Thymus (tissue), 11 donors: ENCODE measurements around the gene GRM4. TPM values are rescaled to one million over a fixed set of nuclear protein-coding genes. Genes with fewer than 3 reads are reported as not detected.

ENCODE experiments used
- DNase-seq, 9 donors: peaks; one replicate each; pipeline ENCODE4 v3.0.0-alpha.2; 2013; ENCODE audit warnings: low spot score in 9 of 9, low read depth in 6 of 9, missing footprints in 1 of 9
- H3K27ac ChIP-seq, 2 donors: one replicate each; pipeline ENCODE4 v1.5.1; 2013; ENCODE audit warnings: control low read depth in 1 of 2, low read depth in 1 of 2, low read length in 1 of 2, mild to moderate bottlenecking in 1 of 2, moderate library complexity in 1 of 2
- H3K27me3 ChIP-seq, 2 donors: one replicate each; pipeline ENCODE4 v1.5.1; 2013; ENCODE audit warnings: low read length in 1 of 2; ENCODE audit not compliant: control insufficient read depth in 2 of 2, insufficient read depth in 1 of 2
- H3K36me3 ChIP-seq, 2 donors: one replicate each; pipeline ENCODE4 v1.5.1; 2013; ENCODE audit warnings: low read length in 1 of 2, mild to moderate bottlenecking in 1 of 2, moderate library complexity in 1 of 2; ENCODE audit not compliant: control insufficient read depth in 2 of 2, insufficient read depth in 2 of 2
- H3K4me1 ChIP-seq, 2 donors: one replicate each; pipeline ENCODE4 v1.5.1; 2013; ENCODE audit warnings: low read length in 2 of 2; ENCODE audit not compliant: control insufficient read depth in 2 of 2, insufficient read depth in 2 of 2
- H3K4me3 ChIP-seq, 2 donors: one replicate each; pipeline ENCODE4 v1.5.1; 2013; ENCODE audit warnings: low read length in 2 of 2, control low read depth in 1 of 2, mild to moderate bottlenecking in 1 of 2
- H3K9me3 ChIP-seq, 2 donors: one replicate each; pipeline ENCODE4 v1.5.1; 2013; ENCODE audit warnings: low read length in 1 of 2, mild to moderate bottlenecking in 1 of 2; ENCODE audit not compliant: control insufficient read depth in 2 of 2, insufficient read depth in 1 of 2
- WGBS: extraction: QIAGEN DNeasy Blood & Tissue Kit; methylation state at CpG from one replicate; pipeline ENCODE4 v1.1.7; 2013; 5-methylcytosine and 5-hydroxymethylcytosine counted together
- polyA plus RNA-seq: library from polyadenylated mRNA; stranded (reverse); fragments of 200-250 nt; gene quantifications from one replicate; pipeline ENCODE4 v1.2.3, GENCODE V29; 2013
- total RNA-seq: library from RNA; stranded (reverse); fragments of 120-200 nt; gene quantifications from one replicate; pipeline ENCODE4 v1.2.4, GENCODE V29; 2013
- donor health status: healthy.

The GRM4 gene
- total and polyA plus RNA-seq, 2 donors = 0.14 to 0.27 TPM

DNA sequence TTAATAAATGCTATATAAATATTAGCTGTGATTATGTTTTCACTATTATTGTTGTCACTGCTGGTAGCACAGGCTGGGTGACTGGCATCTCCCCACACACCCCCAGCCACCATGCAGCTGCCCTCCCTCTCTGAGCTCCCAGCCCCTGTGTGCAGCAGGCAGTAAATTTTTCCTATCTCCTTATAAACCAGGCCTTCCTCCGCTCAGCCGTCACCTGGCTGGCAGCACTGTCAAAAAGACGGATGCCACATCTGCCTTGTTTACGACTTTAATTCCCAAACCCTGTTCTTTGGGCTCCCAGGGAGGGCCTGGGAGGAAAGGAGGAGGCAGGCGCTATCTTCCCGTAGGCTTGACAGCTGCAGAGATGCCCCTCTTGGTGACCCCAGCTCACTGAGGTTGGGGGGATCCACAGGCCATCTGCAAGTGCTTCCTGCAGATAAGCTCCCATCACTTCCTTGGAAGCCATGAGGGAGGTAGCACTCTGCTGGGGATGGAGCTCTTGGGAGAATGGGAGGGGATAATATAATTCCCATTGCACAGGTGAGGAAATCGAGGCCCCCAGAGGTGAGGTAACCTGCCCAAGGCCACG, 94.5 kb downstream of the GRM4 start:
- no peaks in the 10 kb centered on the region for H3K36me3 ChIP-seq
- H3K27me3 ChIP-seq = peaks cover 0 to 36% of the 10 kb centered on the region in 2 donors
- H3K4me3 ChIP-seq = no peak overlapping the region
- H3K4me1 ChIP-seq = no peaks in the 10 kb centered on the region
- no peak for DNase-seq
- WGBS = 64% methylated on average over 8 of the region's 8 CpGs
- no peak overlapping the region for H3K27ac ChIP-seq
- H3K9me3 ChIP-seq = peaks cover 0 to 4% of the 10 kb centered on the region in 2 donors

DNA sequence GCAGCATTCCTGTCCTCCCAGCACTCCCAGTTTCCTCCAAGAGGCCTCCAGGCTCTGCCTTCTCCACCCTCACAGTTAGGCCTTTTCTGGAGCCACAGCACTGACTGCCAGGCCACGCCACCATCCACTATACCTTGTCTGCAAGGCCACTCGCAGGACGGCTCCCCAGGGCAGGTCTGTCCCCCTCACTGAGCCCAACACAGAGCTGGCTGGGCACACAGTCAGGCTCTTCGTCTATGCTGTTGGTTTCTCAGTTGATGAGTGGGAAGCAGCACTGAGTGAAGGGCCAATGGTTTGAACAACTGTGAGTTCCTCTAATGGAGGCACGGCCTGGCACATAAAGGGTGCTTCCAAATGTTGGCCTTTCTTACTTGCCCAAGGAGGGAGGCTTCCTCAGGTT, 95.2 kb downstream of the GRM4 start:
- H3K27ac ChIP-seq = no peak overlapping the region
- WGBS = 96% methylated on average over 5 of the region's 5 CpGs
- peaks cover 0 to 3% of the 10 kb centered on the region in 2 donors for H3K9me3 ChIP-seq
- no peak overlapping the region for H3K4me3 ChIP-seq
- no peaks in the 10 kb centered on the region for H3K36me3 ChIP-seq
- H3K27me3 ChIP-seq = peaks cover 0 to 32% of the 10 kb centered on the region in 2 donors
- no peaks in the 10 kb centered on the region for H3K4me1 ChIP-seq
- no peak for DNase-seq

DNA sequence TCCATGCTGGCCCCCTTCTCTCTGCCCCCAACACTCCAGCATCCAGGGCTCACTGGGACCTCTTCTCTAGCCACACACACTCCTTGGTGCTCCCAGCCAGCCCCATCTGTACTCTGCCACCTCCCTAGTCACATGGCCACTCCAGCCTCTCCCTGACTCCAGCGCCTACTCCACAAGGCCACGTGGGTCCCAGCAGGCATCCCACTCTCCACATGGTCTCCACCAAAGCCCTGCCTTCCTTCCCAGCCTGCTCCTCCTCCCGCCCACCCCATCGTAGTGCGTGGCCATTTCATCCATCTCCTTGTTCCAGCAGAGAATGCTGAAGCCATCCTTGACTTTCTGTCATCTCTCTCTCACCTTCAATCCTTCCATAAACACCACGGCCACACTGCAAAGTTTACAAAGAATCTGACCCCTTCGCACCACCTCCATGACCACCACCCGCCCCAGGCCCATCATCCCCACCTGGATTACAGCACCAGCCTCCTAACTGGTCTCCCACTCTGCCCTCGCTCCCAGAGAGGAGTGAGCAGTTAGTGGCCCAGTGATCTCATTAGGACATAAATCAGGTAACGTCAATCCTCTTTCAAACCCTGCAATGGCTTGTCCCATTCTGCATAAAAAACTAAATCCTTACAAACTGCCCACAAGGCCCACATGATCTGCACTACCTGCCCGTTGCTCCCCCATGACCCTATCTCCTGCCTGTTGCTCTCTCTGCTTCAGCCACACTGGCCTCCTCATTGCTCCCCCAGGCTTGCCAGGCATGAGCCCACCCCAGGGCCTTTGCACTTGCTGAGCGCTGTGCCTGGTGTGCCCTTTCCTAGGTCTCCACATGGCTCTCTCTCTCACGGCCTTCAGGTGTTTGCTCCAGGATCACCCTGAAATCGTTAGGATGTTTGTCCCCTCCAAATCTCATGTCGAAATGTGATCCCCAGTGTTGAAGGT, 96.2 kb downstream of the GRM4 start:
- Histone ChIP-seq H3K36me3 (no peaks in the 10 kb centered on the region), H3K4me3 (no peak overlapping the region), H3K9me3 (no peaks in the 10 kb centered on the region), H3K27ac (no peak overlapping the region), H3K4me1 (no peaks in the 10 kb centered on the region), H3K27me3 (peaks cover 0 to 33% of the 10 kb centered on the region in 2 donors)
- no peak for DNase-seq
- WGBS = 83% methylated on average over 15 of the region's 15 CpGs

DNA sequence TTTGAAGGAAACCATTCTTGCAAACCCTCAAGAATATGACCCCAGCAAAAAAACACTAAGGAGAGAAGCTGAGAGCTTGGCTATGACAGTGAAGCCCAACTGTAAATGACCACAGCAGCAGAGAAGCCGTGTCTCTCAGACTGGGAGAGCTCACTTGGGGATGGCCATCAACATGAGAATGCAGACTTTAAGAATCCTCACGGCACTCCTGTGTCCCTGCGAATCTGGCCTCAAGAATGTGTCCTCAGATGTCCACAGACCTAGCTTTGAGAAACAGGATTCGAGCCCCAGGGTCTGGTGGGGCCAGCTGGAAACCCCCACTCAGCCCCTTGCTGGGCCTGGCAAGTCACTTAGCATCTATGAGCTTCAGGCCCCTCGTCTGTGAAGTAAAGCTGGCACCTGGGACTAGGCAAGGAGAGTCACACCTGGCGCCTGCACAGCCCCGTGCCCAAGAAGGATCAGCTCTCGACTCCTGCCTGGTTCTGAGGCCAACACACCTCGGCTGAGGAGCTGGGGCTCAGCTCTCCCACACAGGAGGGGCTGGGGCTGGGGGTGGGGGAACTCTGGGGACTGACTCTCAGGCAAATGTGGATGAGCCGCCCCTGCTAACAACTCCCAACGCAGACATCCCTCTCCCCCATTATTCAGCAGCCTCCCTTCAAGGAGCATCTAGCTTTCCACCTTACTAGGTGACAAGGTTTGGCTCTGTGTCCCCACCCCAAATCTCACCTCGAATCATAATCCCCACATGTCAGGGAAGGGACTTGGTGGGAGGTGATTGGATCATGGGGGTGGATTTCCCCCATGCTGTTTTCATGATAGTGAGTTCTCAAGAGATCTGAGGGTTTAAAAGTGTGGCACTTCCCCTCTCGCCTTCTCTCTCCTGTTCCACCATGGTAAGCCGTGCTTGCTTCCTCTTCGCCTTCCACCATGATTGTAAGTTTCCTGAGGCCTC, 97.7 kb downstream of the GRM4 start:
- Histone ChIP-seq H3K9me3 (no peaks in the 10 kb centered on the region), H3K4me3 (no peak overlapping the region), H3K27me3 (peaks cover 0 to 33% of the 10 kb centered on the region in 2 donors), H3K27ac (no peak overlapping the region), H3K36me3 (no peaks in the 10 kb centered on the region), H3K4me1 (no peaks in the 10 kb centered on the region)
- 73% methylated on average over 15 of the region's 15 CpGs for WGBS
- no peak for DNase-seq

DNA sequence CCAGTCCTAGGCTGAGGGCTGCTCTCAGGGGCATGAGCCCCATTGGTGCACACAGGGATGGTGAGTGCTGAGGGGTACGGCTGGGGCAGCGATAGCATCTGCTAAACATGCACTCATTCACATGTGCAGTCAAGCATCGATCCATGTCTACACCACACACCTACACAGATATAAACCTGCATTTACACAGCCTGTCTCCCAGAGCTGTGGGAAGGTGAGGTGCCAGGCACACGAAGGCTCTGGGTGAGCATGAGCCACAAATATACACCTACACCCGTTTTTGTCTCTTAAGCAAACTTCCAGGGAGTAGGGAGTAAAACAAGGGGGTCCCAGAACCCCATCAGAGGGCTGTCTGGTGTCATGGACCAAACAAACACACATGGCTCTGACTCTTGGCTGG, 99.3 kb downstream of the GRM4 start:
- Histone ChIP-seq H3K27me3 (peaks cover 0 to 26% of the 10 kb centered on the region in 2 donors), H3K4me1 (no peaks in the 10 kb centered on the region)
- 89% methylated on average over 5 of the region's 5 CpGs for WGBS

DNA sequence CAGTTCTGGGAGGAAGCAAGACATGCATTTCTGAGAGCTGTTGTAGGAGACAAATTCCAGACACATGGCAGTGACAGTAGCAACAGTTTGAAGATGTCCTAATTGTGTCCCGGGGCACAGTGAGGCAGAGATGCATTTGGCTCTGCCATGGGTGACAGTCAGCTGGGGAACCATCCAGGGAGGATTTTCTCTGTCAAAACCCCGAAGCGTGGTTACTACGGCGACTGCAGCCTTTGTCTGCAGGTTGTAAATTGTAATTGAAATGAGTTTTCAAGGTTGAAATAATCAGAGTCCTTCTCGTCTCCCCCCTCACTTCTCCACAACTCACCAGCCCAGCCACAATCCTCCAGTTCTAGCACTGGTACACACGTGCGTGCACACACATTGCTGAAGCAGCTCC, 100.1 kb downstream of the GRM4 start:
- WGBS = 77% methylated on average over 8 of the region's 8 CpGs
- no peak overlapping the region for H3K4me3 ChIP-seq
- H3K27ac ChIP-seq = no peak overlapping the region
- no peaks in the 10 kb centered on the region for H3K4me1 ChIP-seq
- H3K27me3 ChIP-seq = peaks cover 0 to 21% of the 10 kb centered on the region in 2 donors
- no peak for DNase-seq
- H3K36me3 ChIP-seq = no peaks in the 10 kb centered on the region
- no peaks in the 10 kb centered on the region for H3K9me3 ChIP-seq

More for the DNA sequence above, 99.3 kb downstream of the GRM4 start:
- Histone ChIP-seq H3K9me3 (no peaks in the 10 kb centered on the region), H3K4me3 (no peak overlapping the region), H3K27ac (no peak overlapping the region), H3K36me3 (no peaks in the 10 kb centered on the region)
- no peak for DNase-seq

DNA sequence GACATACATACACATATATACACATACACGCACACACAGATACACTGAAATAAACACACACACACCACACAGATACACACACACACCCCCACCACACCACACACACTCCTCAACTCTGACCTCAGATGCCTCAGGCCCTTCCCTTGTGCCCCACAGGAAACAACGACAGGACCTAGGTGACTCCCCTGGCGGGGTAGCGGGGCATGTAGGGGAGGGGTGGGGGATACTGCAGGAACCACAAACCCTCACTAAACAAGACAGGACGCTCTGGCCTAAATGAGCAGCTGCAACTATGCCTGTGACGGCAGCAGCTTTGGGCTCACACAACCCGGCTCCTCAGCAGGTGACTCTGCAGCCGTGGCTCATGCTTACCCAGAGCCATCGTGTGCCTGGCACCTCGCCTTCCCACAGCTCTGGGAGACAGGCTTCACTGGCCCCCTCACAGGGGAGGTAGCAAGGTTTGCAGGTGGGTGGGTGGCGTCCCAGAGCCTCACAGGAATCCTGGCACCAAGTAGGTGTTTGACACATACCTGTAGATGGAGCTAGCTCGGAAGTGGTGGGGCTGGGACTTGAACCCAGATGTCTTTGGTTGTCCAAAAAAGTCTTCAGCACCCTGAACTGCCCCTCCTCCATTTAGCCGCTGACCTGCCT, 100.8 kb downstream of the GRM4 start:
- no peak overlapping the region for H3K4me3 ChIP-seq
- no peak overlapping the region for H3K27ac ChIP-seq
- 38% methylated on average over 13 of the region's 13 CpGs for WGBS
- no peaks in the 10 kb centered on the region for H3K36me3 ChIP-seq
- DNase-seq = peak in 2 of 9 donors; percentile 24 to 56
- no peaks in the 10 kb centered on the region for H3K4me1 ChIP-seq
- H3K27me3 ChIP-seq = peaks cover 0 to 21% of the 10 kb centered on the region in 2 donors
- no peaks in the 10 kb centered on the region for H3K9me3 ChIP-seq

DNA sequence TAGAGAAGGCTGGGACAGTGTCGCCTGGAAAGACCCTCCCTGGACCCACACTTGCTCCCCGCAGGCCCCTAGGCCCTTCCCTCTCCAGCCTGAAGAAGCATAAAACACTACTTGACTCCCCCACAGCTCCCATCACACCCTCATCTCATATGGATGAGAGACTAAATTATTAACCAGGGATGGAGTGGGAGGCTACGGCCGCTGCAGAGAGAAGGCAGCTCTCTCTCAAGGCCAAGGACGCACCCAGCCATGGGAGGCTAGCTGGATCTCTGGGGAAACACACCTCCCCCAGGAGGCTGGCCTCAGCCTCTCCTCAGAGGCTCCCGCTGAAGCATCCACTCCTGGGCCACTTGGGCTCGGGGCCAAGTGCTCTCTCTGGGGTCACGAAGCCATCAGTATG, 102.5 kb downstream of the GRM4 start:
- 97% methylated on average over 8 of the region's 8 CpGs for WGBS
- H3K4me1 ChIP-seq = no peaks in the 10 kb centered on the region
- H3K4me3 ChIP-seq = no peak overlapping the region
- H3K27ac ChIP-seq = no peak overlapping the region
- H3K36me3 ChIP-seq = no peaks in the 10 kb centered on the region
- H3K27me3 ChIP-seq = peaks cover 0 to 15% of the 10 kb centered on the region in 2 donors
- H3K9me3 ChIP-seq = no peaks in the 10 kb centered on the region
- no peak for DNase-seq
